Dermis blood vessel endothelial cell (primary cell): ENCODE data around the gene MMD2. TPM values are rescaled to one million over a fixed set of nuclear protein-coding genes. Genes with fewer than 3 reads are reported as not detected.
"Not testable (repeated sequence)": the region's sequence is repeated elsewhere in the genome, so short reads cannot be mapped to it uniquely, and the experiment has no call there.

ENCODE experiments used
- DNase-seq: peaks from one replicate; pipeline ENCODE4 v3.0.0; 2010
- total RNA-seq: library from RNA; depleted of rRNA; stranded (reverse); fragments of >200 nt; gene quantifications from 2 replicates; pipeline ENCODE4 v1.2.3, GENCODE V29; 2014

The MMD2 gene
- not detected in 2 replicates for total RNA-seq

DNA sequence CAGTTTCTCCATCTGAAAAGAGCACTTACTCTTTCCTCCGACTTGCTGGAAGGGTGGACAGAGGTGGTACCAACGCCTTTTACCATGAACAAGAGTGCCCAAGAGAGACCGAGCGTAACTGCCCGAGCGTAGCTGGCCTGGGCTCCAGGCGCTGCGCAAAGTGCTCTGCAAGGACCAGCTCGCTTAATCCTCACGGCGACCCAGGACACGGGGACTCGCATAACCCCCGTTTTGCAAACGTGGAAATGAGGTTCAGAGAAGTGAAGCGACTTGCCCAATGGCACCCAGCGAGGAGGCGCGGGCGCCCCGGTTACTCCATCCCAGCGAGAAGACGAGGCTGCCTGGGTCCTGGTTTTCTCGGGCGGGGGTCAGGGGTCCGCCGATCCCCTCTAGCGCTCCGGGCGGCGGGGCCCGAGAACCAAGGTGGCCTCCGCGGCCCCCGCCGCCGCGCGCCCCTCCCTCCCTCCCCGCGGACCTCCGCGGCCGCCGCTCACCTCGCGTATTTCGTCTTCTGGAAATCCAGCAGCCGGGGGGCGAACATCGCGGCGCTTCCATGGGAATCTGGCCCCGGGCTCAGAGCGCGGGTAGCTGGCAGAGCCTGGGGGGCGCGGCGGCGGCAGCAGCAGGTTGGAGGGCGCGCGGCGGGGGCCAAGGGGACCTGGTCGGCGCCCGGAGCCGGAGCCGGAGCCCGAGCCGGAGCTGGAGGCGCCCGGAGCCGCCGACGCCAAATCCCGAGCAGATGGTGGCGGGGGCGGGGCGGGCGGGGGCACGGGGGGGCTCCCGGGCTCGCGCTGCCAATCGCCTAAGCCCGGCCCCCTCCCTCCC lies at the start of gene MMD2:
Gene MMD2, minus strand, starts transcription at position 711 of the 825 bp plus-strand sequence. Its CDS starts 170 bp downstream, at position 541.
- DNase-seq = no peak

DNA sequence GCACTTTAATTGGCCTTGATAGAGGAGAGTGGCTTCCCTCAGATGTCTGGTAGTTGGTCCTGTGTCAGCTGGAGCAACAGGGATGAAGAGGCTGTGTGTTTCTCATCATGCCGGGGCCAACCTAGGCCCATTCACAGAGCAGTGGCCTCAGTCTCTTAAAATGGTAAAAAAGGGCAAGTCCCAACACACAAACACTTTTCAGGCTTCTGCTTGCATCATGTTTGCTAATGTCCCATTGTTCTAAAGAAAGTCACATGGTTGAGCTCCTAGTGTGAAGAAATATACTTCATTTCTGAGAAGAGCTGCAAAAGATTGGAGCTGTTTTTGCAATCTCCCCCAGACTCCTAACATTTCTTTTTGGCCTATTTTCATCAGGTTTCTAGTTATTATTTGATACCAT lies 46.1 kb upstream of the MMD2 start:
- DNase-seq = peak; percentile 21

DNA sequence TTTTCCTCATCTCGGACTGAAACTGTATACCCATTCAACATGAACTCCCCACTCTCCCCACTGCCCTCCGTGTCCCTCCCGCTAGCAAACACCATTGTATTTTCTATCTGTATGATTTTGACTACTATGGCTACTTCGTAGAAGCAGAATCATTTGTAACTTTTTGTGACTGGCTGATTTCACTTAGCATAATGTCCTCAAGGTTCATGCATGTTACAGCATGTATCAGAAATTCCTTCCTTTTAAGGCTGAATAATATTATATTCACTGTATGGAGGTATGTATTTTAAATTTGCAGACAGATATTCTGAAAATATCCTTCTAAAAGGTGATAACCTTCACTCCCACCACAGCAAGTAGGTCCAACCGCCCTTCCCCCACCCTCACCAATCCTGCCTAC lies 42.9 kb upstream of the MMD2 start:
- DNase-seq = no peak

DNA sequence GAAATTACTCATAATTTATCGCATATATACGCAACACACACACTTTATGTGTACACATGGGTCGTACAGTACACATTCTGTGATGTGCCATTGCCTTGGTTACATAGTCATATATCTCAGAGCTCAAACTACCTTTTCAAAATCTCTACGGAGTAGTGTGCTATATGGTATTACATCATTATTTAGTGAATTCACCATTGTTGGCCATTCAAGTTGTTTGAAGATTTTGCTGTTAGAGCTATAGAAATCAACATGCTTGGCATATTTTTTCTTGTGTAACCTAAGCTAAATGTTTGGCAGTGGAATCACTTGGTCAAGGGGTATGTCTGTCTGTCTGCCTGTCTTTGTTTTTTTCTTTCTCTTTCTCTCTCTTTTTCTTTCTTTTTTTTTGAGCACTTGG lies 42.0 kb upstream of the MMD2 start:
- no peak for DNase-seq

DNA sequence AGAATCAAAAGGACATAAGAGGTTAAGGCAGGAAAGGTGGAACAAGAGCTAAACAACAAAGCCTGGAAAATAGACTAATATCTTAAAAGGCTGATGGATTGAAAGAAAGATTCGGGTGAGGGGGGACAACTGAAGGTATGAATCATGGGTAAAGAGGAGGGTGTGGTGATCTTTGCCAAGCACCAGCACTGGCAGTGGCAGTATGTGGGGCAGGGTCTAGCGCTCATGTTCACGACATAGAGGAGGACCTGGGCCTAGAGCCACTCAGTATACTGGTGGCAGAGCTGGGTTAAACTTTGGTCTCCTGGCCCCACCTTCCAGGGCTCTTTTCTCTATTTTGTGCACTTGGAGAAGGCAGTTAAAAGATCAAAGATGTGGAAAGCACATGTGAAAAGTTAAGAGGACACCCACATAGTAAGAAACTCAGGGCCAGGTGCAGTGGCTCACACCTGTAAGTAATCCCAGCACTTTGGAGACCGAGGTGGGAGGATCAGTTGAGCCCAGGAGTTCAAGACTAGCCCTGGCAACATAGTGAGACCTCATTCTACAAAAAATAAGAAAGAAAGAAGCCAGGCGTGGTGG lies 40.5 kb upstream of the MMD2 start:
- no peak for DNase-seq

DNA sequence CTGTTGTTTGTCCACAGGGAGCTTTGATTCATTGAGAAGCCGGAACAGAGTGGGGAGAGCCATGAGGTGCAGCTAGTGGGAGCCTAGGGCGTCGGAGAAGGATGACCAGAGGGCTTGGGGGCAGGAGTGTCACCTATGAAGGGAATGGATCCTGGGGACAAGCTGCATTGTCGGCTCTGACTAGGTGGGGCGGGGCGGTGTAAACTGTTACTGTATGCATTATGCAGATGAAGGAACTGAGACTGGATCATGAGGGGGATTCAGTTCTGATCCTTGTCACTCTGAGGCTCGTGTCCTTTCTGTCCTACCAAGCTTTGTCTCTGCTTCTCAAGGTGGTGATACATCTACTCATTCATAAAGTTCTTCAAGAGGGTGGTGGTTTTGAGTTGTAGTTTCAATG lies 39.9 kb upstream of the MMD2 start:
- DNase-seq = no peak

DNA sequence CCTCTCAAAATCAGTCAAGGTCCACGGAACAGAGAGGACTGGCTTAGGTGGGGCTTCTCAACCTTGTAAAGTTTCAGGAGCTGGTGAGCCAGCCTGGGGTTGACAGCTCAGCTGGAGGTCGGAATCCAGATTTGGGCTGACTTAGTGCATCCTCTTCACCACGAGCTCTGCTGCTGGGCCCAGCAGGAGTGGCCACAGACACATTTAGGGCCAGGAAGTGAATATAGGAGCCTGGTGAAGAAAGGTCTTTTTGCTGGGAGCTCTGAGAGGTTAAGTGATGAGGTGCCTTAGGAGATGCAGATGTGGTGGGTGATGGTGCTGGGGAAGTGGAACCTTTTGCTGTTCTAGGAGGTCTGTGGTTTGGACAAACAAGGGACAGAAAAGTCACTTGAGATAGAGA lies 39.3 kb upstream of the MMD2 start:
- no peak for DNase-seq

DNA sequence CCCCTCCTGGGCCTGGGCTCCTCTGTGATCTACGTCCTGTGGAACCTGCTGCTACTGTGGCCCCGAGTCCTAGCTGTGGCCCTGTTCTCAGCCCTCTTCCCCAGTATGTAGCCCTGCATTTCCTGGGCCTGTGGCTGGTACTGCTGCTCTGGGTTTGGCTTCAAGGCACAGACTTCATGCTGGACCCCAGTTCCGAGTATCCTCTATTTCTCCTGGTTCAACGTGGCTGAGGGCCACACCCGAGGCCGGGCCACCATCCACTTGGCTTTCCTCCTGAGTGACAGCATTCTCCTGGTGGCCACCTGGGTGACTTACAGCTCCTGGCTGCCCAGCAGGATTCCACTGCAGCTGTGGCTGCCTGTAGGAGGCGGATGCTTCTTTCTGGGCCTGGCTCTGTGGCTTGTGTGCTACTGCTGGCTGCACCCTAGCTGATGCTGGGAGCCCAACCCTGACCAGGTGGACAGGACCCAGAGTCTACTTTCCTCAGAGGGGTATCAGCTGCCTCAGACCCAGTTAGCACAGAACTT lies 37.8 kb upstream of the MMD2 start:
- no peak for DNase-seq

DNA sequence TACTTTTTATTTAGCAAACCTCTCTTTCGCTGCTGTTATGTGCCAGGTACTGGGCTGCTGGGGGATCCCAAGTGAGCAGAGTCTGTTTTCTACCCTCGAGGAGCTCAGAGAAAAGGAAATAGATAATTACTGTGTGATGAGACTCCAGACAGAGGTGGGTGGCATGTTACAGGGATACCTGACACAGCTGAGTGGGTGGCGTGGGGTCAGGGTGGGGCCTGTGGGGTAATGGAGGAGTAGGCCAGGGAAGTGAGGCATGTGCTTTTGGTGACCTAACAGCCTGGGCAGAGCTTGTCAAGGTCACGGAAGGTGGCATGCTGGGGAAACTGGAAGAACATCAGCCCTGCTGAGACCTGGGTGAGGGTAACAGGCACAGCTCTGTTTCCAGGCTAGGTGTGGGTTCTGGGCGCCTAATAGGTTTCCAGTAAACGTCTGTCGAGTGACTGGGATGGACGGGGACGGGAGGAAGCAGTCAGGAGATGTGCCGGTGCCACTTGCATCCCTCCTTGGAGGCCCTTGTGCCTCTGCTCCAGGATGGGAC lies 36.5 kb upstream of the MMD2 start:
- no peak for DNase-seq

GRCh38 chr7:4993471-4993870 lies 34.5 kb upstream of the MMD2 start:
- DNase-seq = no peak

- not testable (repeated sequence) for DNase-seq
These were observed 23.8 kb upstream of the MMD2 start for GRCh38 chr7:4982741-4983140.

- not testable (repeated sequence) for DNase-seq
These were observed 22.4 kb upstream of the MMD2 start for GRCh38 chr7:4981295-4981890.

DNA sequence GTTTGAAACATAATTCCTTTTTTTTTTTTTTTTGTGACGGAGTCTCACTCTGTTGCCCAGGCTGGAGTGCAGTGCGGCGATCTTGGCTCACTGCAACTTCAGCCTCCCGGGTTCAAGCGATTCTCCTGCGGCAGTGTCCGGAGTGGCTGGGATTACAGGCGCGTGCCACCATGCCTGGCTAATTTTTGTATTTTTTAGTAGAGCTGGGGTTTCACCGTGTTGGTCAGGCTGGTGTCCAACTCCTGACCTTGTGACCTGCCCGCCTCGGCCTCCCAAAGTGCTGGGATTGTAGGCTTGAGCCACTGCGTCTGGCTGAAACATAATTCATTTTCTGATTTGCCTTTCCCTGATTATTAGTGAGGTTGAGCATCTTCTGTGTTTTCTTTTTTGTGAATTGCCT lies 16.6 kb upstream of the MMD2 start:
- DNase-seq = not testable (repeated sequence)

DNA sequence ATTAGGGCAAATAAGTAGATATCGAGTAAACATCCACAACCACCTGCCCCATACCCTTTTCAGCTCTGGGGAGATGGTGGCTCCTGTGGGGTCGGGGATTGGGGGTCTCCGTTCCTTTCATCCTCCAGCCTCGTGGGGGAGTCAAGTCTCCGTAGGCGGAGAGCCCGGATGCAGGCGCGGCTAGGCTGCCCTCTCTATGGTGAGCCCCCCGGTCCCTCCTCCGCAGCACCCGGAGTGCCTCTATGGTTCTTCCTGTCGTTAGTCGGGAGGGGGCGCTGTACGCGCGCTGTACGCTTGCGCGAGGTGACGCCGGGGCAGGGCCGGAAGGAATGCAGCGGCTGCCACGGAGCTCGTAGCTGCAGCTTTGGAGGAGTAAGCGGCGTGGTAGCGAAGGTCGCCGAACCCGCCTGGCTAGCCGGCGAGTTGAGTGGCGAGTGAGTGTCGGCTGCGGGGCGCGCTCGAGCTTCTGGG lies 14.8 kb upstream of the MMD2 start:
- DNase-seq = peak; percentile 95

GRCh38 chr7:4972446-4972845 lies 13.5 kb upstream of the MMD2 start:
- not testable (repeated sequence) for DNase-seq

- DNase-seq = no peak
These were observed 6.5 kb upstream of the MMD2 start for GRCh38 chr7:4965295-4966022.

GRCh38 chr7:4964506-4964905 lies 5.5 kb upstream of the MMD2 start:
- DNase-seq = no peak

DNA sequence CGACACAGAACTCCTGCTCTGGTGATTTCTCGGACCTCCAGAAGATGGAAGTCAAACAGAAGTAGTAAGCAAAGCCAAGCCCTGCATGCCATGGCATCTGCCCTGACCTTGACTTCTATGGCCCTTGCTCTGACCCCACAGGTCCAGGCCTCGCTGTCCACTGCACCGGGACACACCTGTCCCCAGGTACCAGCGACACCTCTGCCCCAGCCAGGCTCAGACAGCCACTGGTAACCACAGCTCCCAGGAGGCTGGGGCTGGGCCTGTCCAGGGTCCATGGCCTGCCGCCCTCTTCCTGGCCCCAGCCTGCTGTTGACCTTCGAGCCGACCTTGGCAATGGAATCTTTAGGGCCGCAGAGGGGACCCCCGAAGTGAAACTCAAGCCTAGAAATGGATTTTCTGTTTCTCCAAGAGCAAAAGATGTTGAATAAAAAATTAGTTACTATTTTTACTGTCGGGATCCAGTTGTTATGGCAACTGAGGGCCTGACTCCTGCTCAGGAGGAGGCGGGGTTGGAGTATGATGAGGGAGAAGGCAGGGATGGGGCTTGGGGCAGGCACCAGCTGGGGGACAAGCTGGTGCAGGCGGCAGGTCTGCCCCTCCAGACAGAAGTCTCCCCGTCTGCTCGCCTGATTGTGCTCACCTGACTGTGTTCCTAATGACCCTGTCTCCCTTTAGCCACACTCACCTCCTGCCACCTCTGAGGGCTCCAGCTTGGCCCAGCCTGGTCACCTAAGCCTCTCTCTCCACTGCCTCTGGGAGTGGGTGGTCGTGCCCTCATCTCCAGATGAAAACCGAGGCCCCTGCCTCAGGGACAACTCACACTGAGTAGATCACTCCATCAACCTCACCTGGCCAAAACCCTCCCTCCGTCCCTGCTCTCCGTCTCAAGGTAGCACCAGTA lies 4.1 kb upstream of the MMD2 start:
- no peak for DNase-seq

- DNase-seq = no peak
These were observed 1.4 kb upstream of the MMD2 start for GRCh38 chr7:4960363-4960762.

DNA sequence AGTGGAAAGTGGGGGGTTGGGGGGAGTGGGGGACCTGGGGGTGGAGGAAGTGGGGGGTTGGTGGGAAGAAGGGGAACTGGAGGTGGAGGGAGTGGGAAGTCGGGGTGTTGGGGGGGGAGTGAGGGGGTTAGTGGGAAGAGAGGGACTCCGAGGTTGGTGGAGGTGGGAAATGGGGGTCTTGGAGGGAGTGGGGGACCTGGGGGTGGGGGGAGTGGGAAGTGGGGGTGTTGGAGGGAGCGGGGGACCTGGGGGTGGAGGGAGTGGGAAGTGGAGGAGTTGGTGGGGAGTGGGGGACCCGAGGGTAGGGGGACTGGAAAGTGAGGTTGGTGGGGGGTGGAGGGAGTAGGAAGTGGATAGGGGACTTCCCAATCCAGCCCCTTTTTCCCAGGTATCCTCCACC lies 906 bp upstream of the MMD2 start:
- no peak for DNase-seq

- DNase-seq = no peak
These were observed 319 bp upstream of the MMD2 start for GRCh38 chr7:4959306-4959705.
